GM12875 (cell line): ENCODE results near the gene P2RY6.

Source experiments
- H3K4me3 ChIP-seq: one replicate; pipeline ENCODE4 v1.5.1; 2011; ENCODE audit warnings: low read depth, low read length, control low read depth
- CTCF ChIP-seq: IDR thresholded peaks from 2 replicates; pipeline ENCODE4 v1.5.1; 2011; ENCODE audit warnings: low read depth, mild to moderate bottlenecking, control low read depth, inconsistent platforms, low read length, moderate library complexity, borderline replicate concordance; ENCODE audit not compliant: insufficient read depth

The P2RY6 gene

GRCh38 chr11:73252577-73253191 lies 19.5 kb upstream of the P2RY6 start:
- TF ChIP-seq CTCF = peak; percentile 36; the same call in 1 of the 2 replicates
- no peak overlapping the region for H3K4me3 ChIP-seq

GRCh38 chr11:73257342-73258103 lies 14.6 kb upstream of the P2RY6 start:
- TF ChIP-seq CTCF = no peak
- no peak overlapping the region for H3K4me3 ChIP-seq

GRCh38 chr11:73258104-73259035 lies 13.8 kb upstream of the P2RY6 start:
- no peak overlapping the region for H3K4me3 ChIP-seq
- no peak for TF ChIP-seq CTCF

GRCh38 chr11:73259406-73260126 lies 12.6 kb upstream of the P2RY6 start:
- no peak overlapping the region for H3K4me3 ChIP-seq
- no peak for TF ChIP-seq CTCF

GRCh38 chr11:73260127-73260457 lies 12.0 kb upstream of the P2RY6 start:
- no peak for TF ChIP-seq CTCF
- H3K4me3 ChIP-seq = no peak overlapping the region

- no peak overlapping the region for H3K4me3 ChIP-seq
- TF ChIP-seq CTCF = no peak
Measured at GRCh38 chr11:73262851-73263495, 9.2 kb upstream of the P2RY6 start.
